ENCODE measurements around the gene BCKDK.
"Not testable (repeated sequence)": the region's sequence is repeated elsewhere in the genome, so short reads cannot be mapped to it uniquely, and the experiment has no call there.

The BCKDK gene

GRCh38 chr16:31144418-31144817 lies 36.2 kb downstream of the BCKDK start:
- not testable (repeated sequence) for DNase-seq

- no peak for DNase-seq
Observed at GRCh38 chr16:31145398-31145990, 37.3 kb downstream of the BCKDK start.

- no peak for DNase-seq
Observed at GRCh38 chr16:31147574-31147973, 39.4 kb downstream of the BCKDK start.

- DNase-seq = no peak
Observed at GRCh38 chr16:31148281-31148728, 40.1 kb downstream of the BCKDK start.

GRCh38 chr16:31148896-31149295 lies 40.7 kb downstream of the BCKDK start:
- DNase-seq = no peak

GRCh38 chr16:31149332-31149731 lies 41.1 kb downstream of the BCKDK start:
- no peak for DNase-seq

GRCh38 chr16:31149894-31150890 lies 42.0 kb downstream of the BCKDK start, which contains the start of gene PRSS36:
Gene PRSS36, minus strand, starts transcription at chr16:31150066. Its CDS starts 31 bp downstream, at chr16:31150035.
- DNase-seq = no peak

GRCh38 chr16:31150976-31151375 lies 42.8 kb downstream of the BCKDK start:
- DNase-seq = not testable (repeated sequence)

- no peak for DNase-seq
Observed at GRCh38 chr16:31157136-31157535, 49.0 kb downstream of the BCKDK start.

Measured in CD4-positive, alpha-beta T cell treated with Interleukin-17A for 1 hour (primary cell).